GM21390 (cell line): ENCODE results near the gene SGPL1.

Experiments used
- ATAC-seq: cut with Tn5 transposase; IDR thresholded peaks from one replicate; pipeline ENCODE4 v1.9.1; 2021; ENCODE audit not compliant: unreplicated experiment

Gene SGPL1

DNA sequence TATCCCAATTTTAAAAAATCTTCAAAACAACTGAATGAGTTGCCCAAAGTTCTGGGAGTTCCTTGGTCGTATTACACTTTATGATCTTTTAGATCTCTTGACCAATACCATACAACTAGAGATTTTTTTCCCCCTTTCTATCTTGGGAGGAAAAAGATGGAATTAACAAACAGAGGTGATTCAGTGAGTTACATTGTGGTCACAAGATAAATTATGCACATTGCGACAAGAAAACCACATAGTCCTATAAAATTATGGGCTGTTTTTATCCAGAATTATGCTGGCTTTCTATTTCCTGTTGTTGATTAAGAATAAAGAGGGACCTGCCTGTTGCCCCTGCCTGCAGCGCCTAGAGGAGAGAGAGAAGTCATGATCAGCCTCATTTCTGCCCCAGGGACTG lies 8.2 kb upstream of the SGPL1 start:
- no peak for ATAC-seq

DNA sequence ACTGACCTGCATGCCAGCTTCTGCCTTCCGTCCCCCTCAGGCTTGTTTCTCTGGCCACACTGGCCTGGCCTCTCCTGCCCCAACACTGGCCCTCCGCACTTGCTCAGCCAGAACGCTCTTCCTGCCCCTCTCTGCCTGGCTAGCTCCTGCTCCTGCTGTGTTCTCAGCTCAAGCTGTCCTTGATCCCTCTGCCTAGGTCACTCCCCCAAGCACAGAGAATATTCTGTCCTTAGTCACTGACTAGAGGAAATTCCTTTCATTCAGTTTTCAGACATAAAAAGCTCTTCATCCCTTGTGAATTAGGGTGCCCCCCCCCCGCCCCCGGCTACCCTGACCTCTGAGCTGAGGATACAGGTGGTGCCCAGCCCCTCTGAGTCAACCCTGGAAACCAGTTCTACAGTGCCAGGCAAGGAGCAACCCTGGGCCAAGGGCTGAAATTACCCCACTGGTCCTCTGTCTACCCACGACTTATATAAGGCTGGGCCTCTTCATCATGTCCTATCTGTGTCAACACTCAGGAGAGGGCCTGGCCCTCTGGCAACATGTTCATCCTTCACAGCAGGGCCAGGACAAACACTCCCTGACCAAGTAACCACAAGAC lies 6.6 kb upstream of the SGPL1 start:
- ATAC-seq = no peak

DNA sequence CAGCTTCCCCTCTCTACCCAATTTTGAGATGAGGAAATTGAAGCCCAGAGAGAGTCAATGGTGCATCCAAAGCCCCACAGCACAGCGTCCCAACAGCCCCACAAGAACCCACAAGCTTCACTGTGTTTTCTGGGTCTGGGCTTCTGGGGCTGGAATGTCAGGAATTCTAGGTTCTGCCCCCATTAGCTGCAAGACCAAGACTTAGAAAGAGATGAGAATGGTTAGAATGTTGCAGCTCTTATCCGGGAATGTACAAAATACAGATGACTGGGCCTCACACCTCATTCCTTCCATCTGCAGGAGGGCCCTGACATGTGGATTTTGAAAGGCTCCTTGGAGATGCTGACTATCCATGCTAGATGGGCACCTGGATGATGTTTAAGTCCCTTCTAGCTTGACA lies 6.0 kb upstream of the SGPL1 start:
- no peak for ATAC-seq

GRCh38 chr10:70810967-70811366 lies 4.8 kb upstream of the SGPL1 start:
- ATAC-seq = no peak

DNA sequence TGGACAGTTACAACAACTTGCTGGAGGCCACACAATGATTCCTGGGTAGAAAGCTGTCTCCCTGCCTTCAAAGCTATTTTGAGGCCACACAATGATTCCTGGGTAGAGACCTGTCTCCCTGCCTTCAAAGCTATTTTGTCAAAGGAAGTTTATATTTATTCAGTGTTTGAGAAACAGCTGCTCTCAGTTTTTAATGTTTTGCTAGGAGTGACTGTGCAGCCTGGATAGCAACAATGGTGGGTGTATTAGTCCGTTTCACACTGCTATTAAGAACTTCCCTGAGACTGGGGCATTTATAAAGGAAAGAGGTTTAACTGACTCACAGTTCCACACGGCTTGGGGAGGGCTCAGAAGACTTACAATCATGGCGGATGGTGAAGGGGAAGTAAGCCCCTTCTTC lies 3.9 kb upstream of the SGPL1 start:
- no peak for ATAC-seq

DNA sequence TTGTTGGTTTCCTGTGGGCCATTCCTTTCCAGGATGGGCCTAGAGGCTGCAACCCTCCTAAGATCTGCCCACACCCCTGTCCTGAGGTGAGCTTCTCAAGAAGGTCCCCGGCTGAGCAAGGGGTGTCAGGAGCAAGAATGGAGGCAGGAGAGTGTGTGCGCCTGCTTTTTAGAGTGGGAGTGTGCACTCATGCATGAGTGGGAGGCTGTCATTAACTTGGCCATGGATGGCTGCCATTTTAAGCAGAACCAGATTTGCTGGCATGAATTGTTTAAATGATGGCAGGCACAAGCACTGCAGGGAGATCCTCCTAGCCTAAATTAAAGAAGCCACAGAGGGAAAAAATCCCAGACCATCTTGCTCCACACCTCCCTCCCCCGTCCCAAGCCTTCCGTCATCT lies 2.9 kb upstream of the SGPL1 start:
- no peak for ATAC-seq

GRCh38 chr10:70814126-70814525 lies 1.6 kb upstream of the SGPL1 start:
- ATAC-seq = no peak

DNA sequence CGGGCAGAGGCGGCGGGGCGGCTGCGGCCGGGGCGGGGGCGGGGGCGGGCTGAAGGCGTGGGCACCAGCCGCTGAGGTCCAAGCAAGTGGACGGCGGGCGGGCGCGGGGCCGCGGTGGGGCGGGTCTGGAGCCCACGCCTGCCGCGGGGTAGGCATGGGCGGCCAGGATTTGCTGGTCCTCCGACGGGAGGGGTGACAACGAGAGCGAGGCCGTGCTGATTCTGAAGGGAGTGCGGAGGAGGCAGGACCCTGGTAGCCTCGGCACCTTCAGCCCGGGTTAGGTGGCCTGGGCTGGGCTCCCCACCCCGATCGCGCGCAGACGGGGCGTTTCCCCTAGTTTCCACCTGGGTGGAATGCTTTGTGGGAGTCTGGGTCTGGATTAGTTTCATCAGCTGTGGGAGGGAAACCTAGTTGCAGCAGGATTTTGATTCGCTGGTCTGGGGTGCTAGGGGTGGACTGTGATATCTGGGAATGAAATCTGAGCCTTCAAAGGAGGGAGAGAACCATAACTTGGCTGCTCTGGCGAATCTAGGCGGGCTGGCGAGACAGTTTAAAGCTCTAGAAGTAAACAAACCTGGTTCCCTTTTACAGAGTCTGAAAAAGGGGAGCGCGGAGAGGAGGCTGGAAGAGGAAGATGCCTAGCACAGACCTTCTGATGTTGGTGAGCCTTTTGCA lies 609 bp downstream of the SGPL1 start:
- ATAC-seq = peak; percentile 39

- no peak for ATAC-seq
Observed at GRCh38 chr10:70820976-70821750, 5.4 kb downstream of the SGPL1 start.

DNA sequence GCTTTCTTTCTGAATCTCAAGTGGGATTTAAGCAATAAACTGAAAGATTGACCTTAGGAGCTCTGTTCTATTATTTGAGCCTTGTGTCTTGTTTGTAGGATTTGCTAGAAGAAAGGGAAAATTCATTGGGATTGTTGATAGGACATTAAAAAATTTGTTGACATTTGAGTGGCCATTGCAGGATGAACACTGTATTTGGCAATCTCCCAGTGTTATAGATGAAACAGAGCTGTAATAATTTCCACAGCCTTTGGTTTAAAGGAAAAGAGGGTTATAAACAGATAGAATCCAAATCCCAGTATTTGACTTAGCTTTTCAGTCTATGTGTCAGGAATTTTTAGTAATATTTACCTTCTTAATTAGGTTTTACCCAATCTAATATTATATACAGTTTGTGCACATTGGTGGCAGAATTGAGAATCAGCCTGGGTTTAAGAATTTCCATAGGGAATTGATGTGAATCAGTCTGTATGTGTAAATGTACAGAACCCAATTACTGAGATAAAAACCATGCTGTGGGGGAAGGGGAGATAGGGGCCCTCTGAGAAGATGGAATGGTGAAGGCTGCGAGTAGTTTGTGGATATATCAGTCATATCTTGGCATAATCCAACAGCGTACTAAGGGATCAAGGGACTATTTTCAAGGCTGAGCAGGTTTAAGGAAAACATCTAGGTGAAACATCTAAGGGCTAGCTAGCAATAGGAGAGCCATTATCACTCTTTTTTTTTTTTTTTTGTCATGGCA lies 6.5 kb downstream of the SGPL1 start:
- ATAC-seq = no peak

DNA sequence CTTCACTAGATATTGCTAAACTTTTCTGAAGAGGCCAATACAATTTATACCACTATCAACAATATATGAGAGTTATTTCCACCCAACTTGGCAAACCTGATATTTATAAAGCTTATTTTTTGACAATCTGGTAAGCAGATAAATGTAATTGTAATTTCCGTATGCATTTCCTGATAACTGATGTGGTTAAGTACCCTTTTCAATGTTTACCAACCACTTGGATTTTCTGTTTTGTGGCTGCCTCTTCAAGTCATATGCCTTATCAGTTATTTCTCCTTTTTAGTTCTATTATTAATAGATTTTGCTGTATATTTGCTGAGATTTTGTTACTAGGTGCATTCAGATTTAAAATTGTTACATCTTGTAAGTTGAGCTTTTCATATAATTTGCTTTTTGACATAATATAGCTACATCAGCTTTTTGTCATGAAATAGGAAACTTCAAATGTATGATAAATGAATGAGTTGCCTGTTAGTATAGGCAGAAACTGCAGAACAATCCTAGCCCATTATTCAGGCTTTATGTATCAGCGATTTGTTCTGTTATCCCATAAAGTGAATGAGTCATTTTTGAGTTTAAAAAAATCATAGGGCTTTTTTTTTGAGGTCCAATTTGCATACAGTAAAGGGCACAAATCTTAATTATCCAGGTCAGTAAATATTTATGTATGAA lies 11.5 kb downstream of the SGPL1 start:
- ATAC-seq = no peak

- no peak for ATAC-seq
Observed at GRCh38 chr10:70828923-70829322, 13.2 kb downstream of the SGPL1 start.

GRCh38 chr10:70829543-70829942 lies 13.8 kb downstream of the SGPL1 start:
- ATAC-seq = no peak

- no peak for ATAC-seq
Observed at GRCh38 chr10:70830164-70830563, 14.4 kb downstream of the SGPL1 start.

DNA sequence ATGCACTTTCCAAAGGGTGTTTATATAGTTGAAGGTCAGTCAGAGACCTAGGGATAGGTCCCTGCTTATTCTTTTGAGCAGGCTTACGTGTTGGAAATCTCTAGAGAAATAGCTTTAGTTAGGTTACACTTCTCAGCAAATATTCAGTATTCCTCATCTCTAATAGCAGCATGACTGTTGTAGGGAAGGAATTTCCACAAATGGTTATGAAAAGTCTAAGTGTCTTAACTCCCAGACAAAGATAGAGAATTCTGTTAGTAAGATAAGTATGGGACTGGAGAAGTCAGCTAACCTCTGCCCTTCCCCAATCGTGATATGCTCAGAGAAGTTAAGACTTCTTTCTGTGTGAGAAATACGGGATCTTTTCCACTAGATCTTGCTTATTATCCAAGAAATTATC lies 16.5 kb downstream of the SGPL1 start:
- no peak for ATAC-seq

GRCh38 chr10:70832852-70833528 lies 17.2 kb downstream of the SGPL1 start:
- ATAC-seq = no peak

DNA sequence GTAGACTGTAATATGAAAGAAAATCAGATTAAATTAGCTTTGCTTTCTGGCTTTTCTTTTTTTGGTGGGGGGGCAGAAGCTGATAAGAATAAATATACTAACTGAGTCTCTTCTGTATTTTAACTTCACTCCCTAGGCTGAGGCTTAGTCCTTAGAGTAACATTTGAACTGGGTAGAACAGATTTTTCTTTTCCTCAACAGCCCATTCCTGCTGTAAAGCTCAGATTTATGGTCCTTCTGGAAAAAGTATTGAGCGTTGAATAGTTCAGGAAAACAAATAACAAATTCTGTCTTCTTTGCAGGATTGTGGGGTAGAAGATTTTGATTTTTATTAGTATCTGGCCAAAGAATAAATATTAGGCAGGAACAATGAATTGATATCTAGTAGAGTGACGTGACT lies 17.9 kb downstream of the SGPL1 start:
- ATAC-seq = no peak

GRCh38 chr10:70834021-70834420 lies 18.3 kb downstream of the SGPL1 start:
- ATAC-seq = no peak

DNA sequence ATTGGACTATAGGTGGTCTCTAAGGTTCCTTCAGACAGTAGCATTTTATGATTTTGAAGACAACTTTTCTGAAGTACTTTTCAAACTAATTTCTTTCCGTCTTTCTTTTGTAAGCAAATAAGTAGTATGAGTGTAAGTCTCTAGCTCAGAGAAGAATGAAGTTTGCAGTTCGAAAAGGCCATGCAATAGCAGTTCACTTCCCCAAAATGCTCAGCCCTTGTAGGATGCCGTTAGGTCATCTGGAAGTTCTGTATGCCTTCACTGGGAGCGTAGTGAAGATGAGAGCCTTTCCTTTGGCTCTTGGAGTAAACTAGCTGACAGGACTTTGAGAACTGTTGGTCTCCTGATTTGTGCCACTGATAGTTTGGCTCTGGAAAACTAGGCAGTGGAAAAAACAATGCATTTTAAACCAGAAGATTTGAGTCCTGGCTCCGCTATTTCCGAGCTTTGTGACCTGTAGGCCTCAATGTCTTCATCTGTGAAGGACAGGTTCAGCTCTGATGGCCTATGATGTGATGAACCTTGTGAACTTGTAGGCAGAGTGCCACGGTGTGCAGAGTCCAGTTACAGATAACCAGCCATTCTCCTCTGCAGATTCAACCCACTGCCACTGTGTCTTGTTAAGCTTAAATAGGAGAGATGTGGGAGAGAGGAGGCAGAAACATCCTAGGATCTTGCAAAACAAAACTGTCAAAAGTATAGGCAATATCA lies 18.8 kb downstream of the SGPL1 start:
- ATAC-seq = no peak

GRCh38 chr10:70836319-70836718 lies 20.6 kb downstream of the SGPL1 start:
- no peak for ATAC-seq
